NCI-H2171 treated with DMSO at 0.1 percent for 48 hours (cell line): ENCODE measurements around the gene PRKAR2B.
"Not testable (repeated sequence)": the region's sequence is repeated elsewhere in the genome, so short reads cannot be mapped to it uniquely, and the experiment has no call there.

Source experiments
- DNase-seq: peaks from one replicate; lab custom pipeline; 2025; lab: John Stamatoyannopoulos, UW

The PRKAR2B gene

DNA sequence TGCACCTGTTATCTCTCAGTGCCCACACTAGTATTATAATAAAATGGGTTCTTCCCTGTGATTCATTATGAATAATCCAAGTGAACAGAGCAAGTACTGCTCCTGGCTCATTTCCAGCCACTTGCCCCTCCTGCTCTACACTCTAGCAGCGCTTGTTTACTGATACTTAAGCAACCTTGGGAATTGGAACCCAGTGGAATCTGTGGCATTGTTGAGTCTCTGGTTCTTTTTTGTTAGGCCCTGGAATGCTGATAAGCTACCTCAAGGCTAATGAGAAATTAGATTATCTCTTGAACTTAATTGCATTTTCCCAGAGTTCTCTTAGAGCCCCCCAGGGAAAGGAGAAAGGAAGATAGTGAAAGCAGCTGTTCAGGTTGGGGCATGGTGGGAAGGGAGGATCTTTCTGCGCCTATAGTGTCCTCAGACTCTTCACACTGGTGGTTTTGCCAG lies 34.0 kb downstream of the PRKAR2B start:
- peak; percentile 11 for DNase-seq

DNA sequence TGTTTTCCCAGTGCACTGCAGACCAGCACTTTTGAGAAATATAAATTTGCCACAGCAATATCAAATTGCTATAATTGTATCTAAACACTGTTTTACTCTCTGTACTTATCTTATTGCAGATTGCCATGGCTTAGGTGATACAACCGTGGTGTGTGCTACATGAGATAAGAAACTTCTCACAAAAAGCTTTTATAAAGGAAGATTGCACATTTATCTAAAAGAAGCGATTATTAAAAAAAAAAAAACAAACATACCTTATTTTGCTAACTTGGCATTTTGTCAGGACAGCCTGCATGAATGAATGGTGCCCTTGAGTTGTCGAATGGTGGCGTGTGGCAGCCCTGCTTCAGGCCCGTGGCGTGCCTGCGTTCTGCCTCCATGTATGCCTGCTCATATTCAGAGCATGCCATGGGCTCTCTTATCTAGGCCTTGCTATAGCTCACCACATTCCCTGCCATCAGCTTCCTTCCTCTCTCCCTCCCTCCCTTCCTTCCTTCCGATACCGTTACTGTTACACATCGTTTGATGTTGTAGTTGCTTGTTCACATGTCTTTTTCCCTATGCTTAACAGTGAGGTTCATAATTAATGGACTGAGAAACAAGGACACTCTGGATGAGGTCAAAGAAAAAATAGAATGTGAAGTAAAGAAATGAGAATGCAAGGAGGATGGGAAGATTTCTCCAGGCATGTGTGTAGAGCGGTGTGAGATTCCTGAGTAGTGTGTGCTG lies 34.9 kb downstream of the PRKAR2B start:
- no peak for DNase-seq

DNA sequence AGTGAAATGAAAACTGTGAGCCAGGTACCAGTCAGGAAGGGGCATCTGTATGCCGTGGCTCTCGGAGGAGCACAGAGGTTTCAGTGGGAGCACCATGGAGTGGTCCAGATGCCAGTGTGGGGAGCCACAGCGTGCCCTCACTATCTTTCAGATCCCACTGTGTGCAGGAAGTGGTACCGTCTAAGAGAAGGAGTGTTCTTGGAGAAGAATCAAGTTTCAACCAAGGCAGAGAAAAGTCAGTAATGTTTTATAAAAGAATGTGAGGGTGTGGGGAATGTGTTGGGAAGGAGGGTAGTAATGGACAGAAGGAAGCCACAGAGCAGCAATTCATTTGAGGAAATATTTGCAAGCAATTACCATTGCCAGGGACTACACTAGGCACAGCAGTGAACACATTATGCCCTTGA lies 35.6 kb downstream of the PRKAR2B start:
- DNase-seq = no peak

DNA sequence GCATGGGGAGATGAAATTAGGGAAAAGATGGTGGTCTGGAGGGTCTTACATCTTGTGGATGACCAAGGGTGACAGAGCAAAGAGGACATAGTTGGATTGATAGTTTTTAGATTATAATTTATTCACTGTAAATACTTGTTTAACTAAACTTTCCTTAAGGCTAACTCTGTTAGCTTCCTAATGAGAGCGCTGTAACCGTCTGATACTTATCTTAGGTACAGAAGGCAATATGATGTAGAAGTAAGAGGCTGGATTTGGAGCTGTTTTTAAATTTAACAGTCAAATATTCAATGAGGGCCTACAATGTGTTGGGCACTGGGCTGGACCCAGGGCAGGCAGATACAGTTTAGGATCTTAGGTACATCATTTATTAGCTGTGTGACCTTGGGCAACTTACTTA lies 36.0 kb downstream of the PRKAR2B start:
- DNase-seq = no peak

DNA sequence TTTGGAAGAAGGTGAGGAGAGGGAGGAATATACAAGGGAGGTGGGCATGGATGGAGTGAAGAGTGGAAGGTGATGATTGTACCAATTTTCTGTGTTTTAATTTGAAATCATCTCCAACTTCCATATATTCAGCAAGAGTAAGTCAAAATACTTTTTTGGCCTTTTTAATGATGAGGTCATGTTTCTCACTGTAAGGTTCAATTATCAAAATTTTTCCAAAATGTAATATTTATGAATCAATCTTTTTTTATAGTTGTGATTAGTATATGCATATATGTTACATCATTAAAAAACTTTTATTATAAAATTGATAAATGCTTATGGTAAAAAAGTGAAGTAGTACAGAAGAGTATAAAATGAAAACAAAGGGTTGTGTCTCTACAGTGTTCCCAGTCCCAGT lies 40.7 kb downstream of the PRKAR2B start:
- no peak for DNase-seq

DNA sequence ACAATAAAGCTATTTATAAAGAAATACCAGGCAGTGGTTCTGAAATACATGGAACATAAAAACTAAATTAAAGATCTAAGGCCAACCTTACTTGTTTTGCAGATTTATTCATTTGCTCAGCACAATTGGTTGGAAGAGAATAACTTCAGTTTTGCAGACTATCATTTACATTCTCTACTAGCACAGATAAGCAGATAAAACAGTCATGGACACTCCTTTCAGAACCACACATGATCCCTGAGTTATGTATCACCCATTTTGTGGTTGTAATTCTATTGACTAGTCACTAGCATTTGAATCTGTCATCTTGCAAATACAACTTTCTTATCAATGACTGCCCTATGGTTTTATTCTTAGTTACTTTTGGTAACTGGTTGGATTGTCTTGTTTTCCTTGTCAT lies 45.1 kb downstream of the PRKAR2B start:
- DNase-seq = no peak

DNA sequence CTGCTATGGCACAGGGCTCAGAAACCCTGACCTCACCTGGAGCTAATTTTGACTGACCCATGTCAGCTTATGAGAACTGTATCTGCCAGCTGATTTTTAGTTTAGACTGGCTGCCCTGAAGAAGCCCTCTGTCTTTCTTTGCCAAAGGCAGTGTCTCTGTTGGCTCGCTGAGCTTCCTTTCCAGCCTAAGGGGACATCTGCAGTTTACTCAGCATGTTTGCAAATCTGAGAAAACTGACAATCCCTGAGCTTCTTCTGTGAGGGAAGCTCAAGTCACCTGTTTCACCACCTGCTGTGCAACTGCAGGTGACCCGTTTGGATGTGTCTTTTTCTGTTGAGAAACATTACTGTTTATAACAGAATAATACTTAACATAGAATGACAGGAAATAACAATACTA lies 46.0 kb downstream of the PRKAR2B start:
- no peak for DNase-seq

DNA sequence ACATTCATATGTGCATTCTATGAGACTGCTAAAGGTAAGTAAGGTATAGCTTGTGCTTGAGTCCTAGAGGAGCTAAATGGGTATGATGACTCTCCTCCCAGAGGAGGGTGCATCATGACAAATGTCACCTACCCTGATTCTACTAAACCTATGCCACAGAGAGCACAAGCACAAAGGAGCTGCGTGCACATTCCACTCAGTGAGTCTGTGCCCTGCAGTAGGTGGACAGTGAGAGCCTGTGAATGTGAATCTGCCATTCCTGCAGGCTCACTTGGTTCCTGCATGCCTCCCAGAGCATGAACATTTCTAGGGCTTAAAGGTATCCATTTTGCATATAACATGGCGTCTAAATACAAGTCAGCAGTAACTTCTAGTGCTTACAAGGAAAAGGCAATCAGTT lies 46.8 kb downstream of the PRKAR2B start:
- DNase-seq = no peak

DNA sequence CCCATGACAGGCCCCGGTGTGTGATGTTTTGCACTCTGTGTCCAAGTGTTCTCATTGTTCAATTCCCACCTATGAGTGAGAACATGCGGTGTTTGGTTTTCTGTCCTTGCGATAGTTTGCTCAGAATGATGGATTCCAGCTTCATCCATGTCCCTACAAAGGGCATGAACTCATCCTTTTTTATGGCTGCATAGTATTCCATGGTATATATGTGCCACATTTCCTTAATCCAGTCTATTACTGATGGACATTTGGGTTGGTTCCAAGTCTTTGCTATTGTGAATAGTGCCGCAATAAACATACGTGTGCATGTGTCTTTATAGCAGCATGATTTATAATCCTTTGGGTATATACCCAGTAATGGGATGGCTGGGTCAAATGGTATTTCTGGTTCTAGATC lies 49.2 kb downstream of the PRKAR2B start:
- not testable (repeated sequence) for DNase-seq

DNA sequence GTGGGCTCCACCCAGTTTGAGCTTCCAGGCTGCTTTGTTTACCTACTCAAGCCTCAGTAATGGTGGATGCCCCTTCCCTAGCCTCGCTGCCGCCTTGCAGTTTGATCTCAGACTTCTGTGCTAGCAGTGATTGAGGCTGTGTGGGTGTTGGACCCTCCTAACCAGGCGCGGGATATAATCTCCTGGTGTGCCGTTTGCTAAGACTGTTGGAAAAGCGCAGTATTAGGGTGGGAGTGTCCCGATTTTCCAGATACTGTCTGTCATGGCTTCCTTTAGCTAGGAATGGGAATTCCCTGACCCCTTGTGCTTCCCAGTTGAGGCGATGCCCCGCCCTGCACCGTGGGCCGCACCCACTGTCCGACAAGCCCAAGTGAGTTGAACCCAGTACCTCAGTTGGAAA lies 54.6 kb downstream of the PRKAR2B start:
- not testable (repeated sequence) for DNase-seq

DNA sequence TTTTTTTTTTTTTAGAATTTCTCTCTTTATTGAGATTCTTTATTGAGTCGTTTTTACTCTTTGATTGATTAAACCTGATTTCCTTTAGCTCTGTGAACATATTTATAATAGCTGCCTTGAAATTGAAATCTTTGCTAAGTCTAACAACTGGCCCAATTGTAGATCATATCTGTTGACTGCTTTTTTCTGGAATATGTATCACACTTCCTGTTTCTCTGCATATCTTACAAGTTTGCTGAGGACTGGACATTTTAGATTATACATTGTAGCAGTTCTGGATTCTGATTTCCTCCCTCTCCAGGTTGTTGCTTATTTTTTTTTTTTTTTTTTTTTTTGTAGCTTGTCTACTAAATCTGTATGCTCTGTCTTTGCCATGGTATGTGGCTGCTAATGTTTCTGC lies 56.3 kb downstream of the PRKAR2B start:
- no peak for DNase-seq

DNA sequence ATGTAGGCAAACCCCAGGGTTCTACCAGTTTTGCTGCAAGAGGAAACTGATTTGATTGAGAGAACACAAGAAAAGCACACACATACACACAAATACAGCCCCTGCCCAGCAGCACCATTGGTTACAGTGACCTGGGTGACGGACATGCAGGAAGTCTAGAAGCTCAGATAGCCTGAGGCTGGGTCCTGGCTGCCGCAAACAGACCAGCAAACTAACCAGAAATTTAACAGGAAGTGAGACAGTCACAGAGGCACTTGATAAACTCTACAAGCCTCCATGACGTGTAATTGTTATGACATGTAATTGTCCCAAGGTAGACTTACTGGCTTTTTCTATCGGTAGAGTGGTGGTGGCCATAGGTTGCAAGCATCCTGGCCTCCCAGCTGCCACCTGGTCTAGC lies 58.9 kb downstream of the PRKAR2B start:
- no peak for DNase-seq

DNA sequence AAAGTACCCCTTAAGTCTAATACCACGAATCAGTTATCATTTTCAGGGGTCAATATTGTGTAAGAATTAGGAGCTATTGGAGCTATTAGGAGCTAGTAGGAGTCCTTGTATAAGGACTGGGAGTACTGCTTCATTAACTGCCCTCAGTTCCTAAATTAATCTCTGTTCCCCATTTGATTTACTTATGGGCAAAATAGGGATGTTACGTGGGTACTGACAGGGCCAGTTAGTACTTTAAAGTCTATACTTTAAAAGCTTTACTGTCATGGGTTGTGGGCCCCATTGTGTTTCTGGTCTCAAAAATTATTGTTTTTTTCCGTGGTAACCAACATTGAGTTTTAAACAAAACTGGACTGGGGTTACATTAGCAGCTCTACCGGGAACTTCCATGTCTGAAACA lies 60.3 kb downstream of the PRKAR2B start:
- no peak for DNase-seq

DNA sequence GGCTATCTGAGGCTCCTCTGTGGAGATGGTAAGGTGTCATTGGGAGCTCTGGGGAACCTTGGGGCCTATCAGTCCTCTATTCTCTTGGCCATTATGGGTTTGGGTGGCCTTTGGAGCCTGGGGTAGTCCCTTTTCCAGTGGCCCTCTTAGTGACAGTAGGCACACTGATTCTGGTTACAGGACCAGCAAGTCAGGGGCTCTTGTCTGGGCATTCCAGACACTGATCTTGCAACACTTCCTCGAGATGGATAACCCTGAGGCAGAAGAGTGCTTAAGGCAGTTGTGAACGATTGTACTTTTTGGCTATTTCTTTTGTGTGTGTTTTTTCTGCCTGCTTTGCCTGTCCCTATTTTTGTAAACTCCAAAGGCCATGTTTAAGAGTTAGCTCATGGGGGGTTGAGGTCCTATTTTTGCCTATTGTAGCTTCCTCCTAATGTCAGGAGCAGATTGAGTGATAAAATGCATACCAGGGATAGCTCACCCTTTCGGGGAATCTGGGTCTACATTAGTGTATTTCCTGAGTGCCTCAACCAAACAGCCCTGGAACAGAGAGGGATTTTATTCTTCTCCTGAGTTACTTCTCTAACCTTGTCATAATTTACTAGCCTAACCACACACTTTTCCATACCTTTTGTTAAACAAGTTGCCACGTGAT lies 61.2 kb downstream of the PRKAR2B start:
- DNase-seq = no peak

DNA sequence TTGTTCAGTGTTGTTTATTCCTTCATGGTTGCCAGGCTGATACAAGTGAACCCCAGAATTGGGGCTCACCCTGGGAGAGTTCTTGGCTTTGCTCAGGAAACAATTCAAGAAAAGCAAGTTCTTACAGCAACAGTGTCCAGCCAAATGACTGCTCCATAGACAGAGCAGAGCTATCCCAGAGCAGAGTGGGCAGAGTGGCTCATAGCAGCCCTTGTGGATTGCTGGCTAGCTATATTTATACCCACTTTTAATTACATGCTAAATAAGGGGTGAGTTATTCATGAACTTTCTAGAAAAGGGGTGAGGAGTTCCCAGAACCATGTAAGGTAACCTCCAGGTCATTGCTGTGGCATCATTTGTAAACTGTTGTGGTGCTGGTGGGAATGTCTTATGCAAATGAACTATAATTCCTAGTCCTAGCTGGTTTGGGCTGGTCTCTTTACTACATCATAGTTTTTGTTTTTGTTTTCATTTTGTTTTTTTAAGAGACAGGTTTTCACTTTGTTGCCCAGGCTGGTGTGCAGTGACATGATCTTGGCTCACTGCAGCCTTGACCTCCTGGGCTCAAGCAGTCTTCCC lies 64.4 kb downstream of the PRKAR2B start:
- DNase-seq = no peak

DNA sequence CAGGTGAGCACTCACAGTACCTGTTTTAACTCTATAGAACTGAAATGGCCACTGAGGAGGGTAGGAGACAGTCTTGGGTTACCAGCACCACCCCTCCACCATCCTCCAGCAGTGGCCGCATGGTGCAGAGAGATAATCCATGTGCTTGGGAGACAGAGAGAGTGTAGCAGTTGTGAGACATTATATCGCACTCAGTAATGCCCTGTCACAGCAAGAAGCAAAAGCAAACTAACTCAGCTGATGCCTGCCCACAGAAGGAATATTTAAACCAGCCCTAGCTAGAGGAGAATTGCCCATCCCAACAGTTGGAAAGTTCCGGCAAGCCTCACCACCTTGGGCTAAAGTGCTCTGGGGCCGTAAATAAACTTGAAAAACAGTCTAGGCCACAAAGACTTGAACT lies 65.5 kb downstream of the PRKAR2B start:
- no peak for DNase-seq

DNA sequence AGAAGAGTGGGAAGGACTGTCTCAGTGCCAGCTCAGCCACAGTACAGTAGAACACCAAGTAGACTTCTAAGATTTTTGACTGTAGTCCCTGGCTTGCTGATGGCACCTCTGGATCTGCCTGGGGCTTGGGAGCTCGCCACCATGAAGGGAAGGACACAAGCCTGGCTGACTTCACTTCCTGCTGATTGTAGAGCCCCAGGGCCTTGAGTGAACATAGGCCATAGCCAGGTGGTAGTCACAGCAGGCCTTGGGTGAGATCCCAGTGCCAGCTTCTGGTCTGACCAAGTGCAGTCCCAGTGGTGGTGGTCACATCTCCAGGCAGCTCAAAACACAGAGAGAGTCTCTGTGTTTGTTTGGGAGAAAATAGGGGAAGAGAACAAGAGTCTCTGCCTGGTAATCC lies 66.7 kb downstream of the PRKAR2B start:
- DNase-seq = no peak

DNA sequence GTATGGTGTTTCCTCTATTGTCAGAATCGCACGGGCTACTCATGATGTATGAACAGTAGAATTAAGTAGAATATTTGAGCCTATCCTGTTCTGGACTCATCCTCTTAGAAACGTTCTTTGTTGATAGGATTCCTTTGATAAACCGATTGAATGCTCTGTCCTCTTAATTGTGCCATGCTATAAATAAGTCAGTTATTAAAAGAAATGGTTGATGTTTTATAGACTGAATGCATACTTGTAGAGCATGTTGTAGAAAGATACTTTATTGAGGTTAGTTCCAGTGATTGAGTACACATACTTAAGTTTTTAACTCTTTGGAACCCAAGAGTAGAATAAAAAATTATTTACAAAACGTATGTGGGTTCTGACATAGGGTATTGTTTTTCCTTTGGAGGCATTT lies 69.4 kb downstream of the PRKAR2B start:
- DNase-seq = no peak

DNA sequence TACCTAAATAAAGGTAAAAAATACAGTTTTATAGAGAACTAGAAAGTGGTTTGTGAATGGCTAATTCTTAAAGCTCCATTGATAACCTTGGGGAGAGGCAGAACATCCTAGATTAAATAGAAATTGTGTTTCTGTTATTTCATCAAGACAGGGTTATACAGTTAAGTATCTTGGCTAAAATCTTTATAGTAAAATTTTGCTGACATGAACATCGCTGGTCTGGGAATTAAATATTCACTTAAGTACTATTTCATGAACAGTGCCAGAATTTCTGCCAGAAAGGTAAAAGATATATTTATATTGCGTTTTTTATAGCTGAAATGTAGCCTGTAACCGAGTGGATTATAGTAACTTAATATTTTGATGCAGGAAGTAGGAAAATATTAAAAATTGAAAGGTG lies 70.6 kb downstream of the PRKAR2B start:
- no peak for DNase-seq

DNA sequence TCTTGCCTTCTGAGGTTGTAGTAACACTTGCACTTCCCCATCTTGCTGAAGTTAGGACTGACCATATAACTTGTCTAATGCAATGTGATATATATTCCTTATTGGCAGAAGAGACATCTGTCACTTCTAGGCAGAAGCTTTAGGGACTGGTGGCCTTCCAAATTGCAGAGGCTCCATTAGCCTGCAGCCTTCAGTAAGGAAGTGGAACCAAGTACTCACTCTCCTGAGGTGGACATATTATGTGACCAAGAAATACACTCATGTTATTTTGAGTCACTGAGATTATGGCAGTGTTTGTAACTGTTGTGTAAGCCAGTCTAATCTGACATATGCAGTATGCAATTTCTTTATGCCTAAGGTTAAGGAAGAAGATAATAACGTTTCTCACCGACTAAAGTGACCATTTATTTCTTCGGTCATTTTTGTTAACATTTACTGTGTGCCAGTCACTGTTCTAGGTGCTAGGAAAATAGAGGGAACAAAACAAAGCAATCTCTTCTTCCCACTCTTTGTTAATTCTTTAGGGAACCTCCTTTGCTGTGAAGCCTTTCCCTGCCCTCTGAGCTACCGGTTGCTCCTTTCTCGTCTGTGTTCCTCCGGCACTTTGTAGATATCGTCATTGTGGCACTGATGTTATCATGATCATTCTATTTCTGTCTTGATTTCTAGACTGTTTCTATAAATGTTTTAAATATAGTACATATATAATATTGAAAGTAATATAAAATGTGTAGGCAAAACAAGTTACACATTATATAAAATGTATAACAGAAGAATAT lies 71.4 kb downstream of the PRKAR2B start:
- DNase-seq = no peak

DNA sequence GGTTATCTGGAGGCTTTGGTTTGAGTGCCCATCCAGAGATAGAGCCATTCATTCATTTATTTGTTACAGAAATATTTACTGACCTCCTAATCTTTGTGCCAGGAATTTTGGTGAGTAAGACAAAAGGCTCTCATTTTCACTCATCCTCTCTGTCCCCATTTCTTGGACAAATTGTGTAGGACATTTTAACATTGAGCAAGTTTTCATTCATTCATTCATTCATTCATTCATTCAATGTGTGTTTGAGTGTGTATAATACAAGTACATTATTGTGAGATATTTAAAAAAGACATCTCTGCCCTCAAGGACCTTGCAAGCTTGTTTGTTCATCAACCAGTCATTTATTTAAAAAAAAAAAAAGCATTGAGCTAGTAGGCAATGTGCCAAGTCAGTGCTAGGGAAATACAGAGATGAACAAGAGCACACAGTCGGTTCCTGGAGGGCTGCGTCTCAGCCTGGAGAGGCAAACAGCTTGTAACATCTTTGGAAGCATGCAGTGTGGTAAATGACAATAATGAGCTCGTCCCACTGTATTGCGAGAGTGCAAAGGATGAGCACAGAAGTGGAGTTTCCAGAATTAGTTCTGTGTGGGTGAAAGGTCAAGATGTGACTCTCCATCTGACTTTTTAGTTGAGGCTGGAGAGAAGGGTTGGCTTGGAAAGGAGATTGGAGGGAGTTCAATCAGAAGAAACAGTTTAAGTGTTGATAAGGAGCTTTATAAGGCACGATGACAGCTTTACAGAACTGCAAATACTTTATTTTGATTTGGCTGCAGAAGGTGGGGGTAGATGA lies 73.8 kb downstream of the PRKAR2B start:
- DNase-seq = peak; percentile 37
